GM12878 (cell line): ENCODE data around the gene TDRD7. TPM values are rescaled to one million over a fixed set of nuclear protein-coding genes. Genes with fewer than 3 reads are reported as not detected.

ENCODE experiments used
- ATAC-seq: fragments of 200-7000 bp; cut with Tn5 transposase; 3 replicates; pipeline ENCODE4 v1.9.1; 2020; ENCODE audit warnings: mild to moderate bottlenecking, moderate library complexity
- BruUV-seq: library from RNA; stranded (reverse); fragments of 400-500 nt; replicated peaks from 2 replicates; lab custom pipeline; 2021; lab: Mats Ljungman, UMichigan
- CTCF ChIA-PET: fragments of 300-600 bp; sonication (Branson Sonifier 250); formaldehyde crosslinking; extraction: SDS; loops from one replicate; lab custom pipeline; 2021; ENCODE audit warnings: inconsistent platforms; lab: Yijun Ruan, JAX
- POLR2A ChIA-PET: fragments of 350-600 bp; formaldehyde crosslinking; extraction: SDS; loops from one replicate; lab custom pipeline; 2021; ENCODE audit warnings: inconsistent platforms; lab: Charles Lee
- RAD21 ChIA-PET: fragments of 300-600 bp; sonication (Branson Sonifier 250); formaldehyde crosslinking; loops from one replicate; lab custom pipeline; 2023; ENCODE audit warnings: antibody characterized with exemption; ENCODE audit not compliant: unreplicated experiment; lab: Charles Lee
- SMC1A ChIA-PET: fragments of 300-600 bp; sonication (Branson Sonifier 250); formaldehyde crosslinking; loops from one replicate; lab custom pipeline; 2023; ENCODE audit not compliant: unreplicated experiment, uncharacterized antibody; lab: Charles Lee
- DNase-seq: peaks from one replicate; pipeline ENCODE4 v3.0.0-alpha.2; 2011; ENCODE audit warnings: low read depth, low spot score
- FAIRE-seq: peaks from 3 replicates; lab custom pipeline; 2011; peaks lifted over from hg19 to GRCh38; lab: Jason Lieb, UNC
- H2AFZ ChIP-seq: 2 replicates; pipeline ENCODE4 v1.6.0; 2011; ENCODE audit warnings: low read depth, low read length, control low read depth; ENCODE audit not compliant: control insufficient read depth
- H3K27ac ChIP-seq: 2 replicates; pipeline ENCODE4 v1.5.1; 2011; ENCODE audit warnings: control low read depth; ENCODE audit not compliant: control insufficient read depth, insufficient read depth
- H3K27me3 ChIP-seq, 2 experiments: replicated peaks in 1 of 2; 2 replicates each; pipeline versions ENCODE4 v1.6.0 to v1.6.1; 2011; ENCODE audit warnings: low read length in 1 of 2; ENCODE audit not compliant: control insufficient read depth in 2 of 2, insufficient read depth in 2 of 2
- H3K36me3 ChIP-seq, 2 experiments: 2 replicates each; pipeline ENCODE4 v1.5.1; 2011; ENCODE audit warnings: low read length in 1 of 2; ENCODE audit not compliant: control insufficient read depth in 2 of 2, insufficient read depth in 2 of 2
- H3K4me1 ChIP-seq: 2 replicates; pipeline ENCODE4 v1.6.1; 2011; ENCODE audit warnings: mild to moderate bottlenecking, low read length, moderate library complexity, mixed read lengths; ENCODE audit not compliant: control insufficient read depth, insufficient read depth
- H3K4me2 ChIP-seq: 2 replicates; pipeline ENCODE4 v1.6.0; 2011; ENCODE audit warnings: control low read depth; ENCODE audit not compliant: control insufficient read depth, insufficient read depth
- H3K4me3 ChIP-seq: fragments of 200-600 bp; sonication (generic); 2 replicates; pipeline ENCODE4 v1.5.1; 2016
- H3K79me2 ChIP-seq: 2 replicates; pipeline ENCODE4 v1.6.0; 2011; ENCODE audit warnings: low read length; ENCODE audit not compliant: control insufficient read depth, insufficient read depth
- H3K9ac ChIP-seq: 2 replicates; pipeline ENCODE4 v1.8.0; 2011; ENCODE audit warnings: low read length, control low read depth, mixed read lengths; ENCODE audit not compliant: control insufficient read depth, insufficient read depth
- H3K9me3 ChIP-seq: replicated peaks from 3 replicates; pipeline ENCODE4 v1.5.1; 2011; ENCODE audit warnings: mild to moderate bottlenecking, low read length; ENCODE audit not compliant: control insufficient read depth, insufficient read depth
- H4K20me1 ChIP-seq: 2 replicates; pipeline ENCODE4 v1.6.0; 2011; ENCODE audit not compliant: control insufficient read depth, insufficient read depth
- BRCA1 ChIP-seq: IDR thresholded peaks from 2 replicates; pipeline ENCODE4 v1.6.1; 2011; ENCODE audit warnings: low read depth, low read length, improper control_type of control experiment
- IRF4 ChIP-seq: IDR thresholded peaks from 2 replicates; pipeline ENCODE4 v1.6.1; 2011; ENCODE audit warnings: low read depth, low read length
- PML ChIP-seq: IDR thresholded peaks from 2 replicates; pipeline ENCODE4 v1.6.1; 2012; ENCODE audit warnings: low read length, inconsistent platforms
- POLR2AphosphoS2 ChIP-seq: IDR thresholded peaks from 2 replicates; pipeline ENCODE4 v1.6.1; 2011; ENCODE audit warnings: low read depth, mild to moderate bottlenecking, low read length, improper control_type of control experiment, moderate library complexity
- SIN3A ChIP-seq: IDR thresholded peaks from 2 replicates; pipeline ENCODE4 v1.6.1; 2012; ENCODE audit warnings: low read depth, low read length, improper control_type of control experiment
- WRNIP1 ChIP-seq: IDR thresholded peaks from 2 replicates; pipeline ENCODE4 v1.6.1; 2011; ENCODE audit warnings: low read depth, low read length, improper control_type of control experiment, borderline replicate concordance
- YBX1 ChIP-seq: fragments of 450-650 bp; IDR thresholded peaks from 2 replicates; pipeline ENCODE4 v1.6.1; 2016; ENCODE audit warnings: antibody characterized with exemption
- ZNF217 ChIP-seq: fragments of 450-650 bp; IDR thresholded peaks from 2 replicates; pipeline ENCODE4 v1.6.1; 2017; ENCODE audit warnings: antibody characterized with exemption, mild to moderate bottlenecking
- ZNF384 ChIP-seq: IDR thresholded peaks from 2 replicates; pipeline ENCODE4 v1.6.1; 2012; ENCODE audit warnings: low read depth, mild to moderate bottlenecking, low read length, improper control_type of control experiment, borderline replicate concordance
- WGBS: methylation state at CpG from one replicate; pipeline ENCODE4 v1.1.6; 2016; ENCODE audit warnings: low lambda C conversion rate; ENCODE audit not compliant: insufficient replicate concordance, insufficient coverage; ENCODE audit errors: missing lambda C conversion rate; 5-methylcytosine and 5-hydroxymethylcytosine counted together
- in situ Hi-C: fragments of 300-500 bp; cut with MboI; formaldehyde crosslinking; loops from 9 replicates; pipeline ENCODE4 v1.14.3; 2018; ENCODE audit warnings: mixed read lengths
- intact Hi-C: fragments of 100-400 bp; cut with micrococcal nuclease; formaldehyde crosslinking; loops from one replicate; pipeline ENCODE4 v1.14.2; 2022; ENCODE audit not compliant: unreplicated experiment
- polyA plus RNA-seq, 11 experiments: library from polyadenylated mRNA; depleted of rRNA in 4 of 11; unstranded in 6 of 11; stranded (reverse) in 5 of 11; fragments of >200 nt; fragmentation: Nextera tagmentation in 4 of 11; fragmentation: Illumina TruSeq in 1 of 11; extraction: Ambion mirVana in 4 of 11; extraction: Trizol in 1 of 11; gene quantifications; 1 replicate in 1 of 11; 2 replicates in 10 of 11; pipeline versions ENCODE4 v1.2.1 to v1.2.3, GENCODE V29; 2011 to 2016; ENCODE audit warnings: inconsistent platforms in 2 of 11, missing spikeins in 2 of 11, low read depth in 1 of 11
- total RNA-seq, 4 experiments: library from RNA; depleted of rRNA in 3 of 4; stranded (reverse); fragments of >200 nt in 3 of 4; fragmentation: Illumina TruSeq in 1 of 4; extraction: Trizol in 1 of 4; gene quantifications; 2 replicates each; pipeline versions ENCODE4 v1.2.1 to v1.2.3, GENCODE V29; 2013 to 2021
- TF ChIP-seq, protein P1 (sequence below): fragments of 450-650 bp; IDR thresholded peaks from 2 replicates; pipeline ENCODE4 v1.6.1; 2016; ENCODE audit warnings: mild to moderate bottlenecking
- TF ChIP-seq, protein P2 (sequence below): fragments of 450-650 bp; IDR thresholded peaks from 2 replicates; pipeline ENCODE4 v1.6.1; 2017; ENCODE audit warnings: low read depth, mild to moderate bottlenecking, moderate library complexity
- TF ChIP-seq, protein P3 (sequence below), 3 experiments: IDR thresholded peaks in 2 of 3; conservative IDR thresholded peaks in 1 of 3; 2 replicates each; pipeline ENCODE4 v1.5.1; 2011; ENCODE audit warnings: low read depth in 3 of 3, low read length in 3 of 3, mild to moderate bottlenecking in 3 of 3, control low read depth in 2 of 3, moderate library complexity in 2 of 3, inconsistent platforms in 1 of 3, mixed read lengths in 1 of 3; ENCODE audit not compliant: control insufficient read depth in 2 of 3, insufficient read depth in 1 of 3; ENCODE audit errors: extremely low read depth in 1 of 3
- TF ChIP-seq, protein P4 (sequence below): fragments of 450-650 bp; IDR thresholded peaks from 2 replicates; pipeline ENCODE4 v1.6.1; 2017; ENCODE audit warnings: mild to moderate bottlenecking, moderate library complexity

TDRD7 gene
- total and polyA plus RNA-seq, 10 of the 15 experiments (the other 5 are each of a cell fraction or from before 2014, with no cell fraction given): 5.7 to 26.4 (median 16.2) TPM

DNA sequence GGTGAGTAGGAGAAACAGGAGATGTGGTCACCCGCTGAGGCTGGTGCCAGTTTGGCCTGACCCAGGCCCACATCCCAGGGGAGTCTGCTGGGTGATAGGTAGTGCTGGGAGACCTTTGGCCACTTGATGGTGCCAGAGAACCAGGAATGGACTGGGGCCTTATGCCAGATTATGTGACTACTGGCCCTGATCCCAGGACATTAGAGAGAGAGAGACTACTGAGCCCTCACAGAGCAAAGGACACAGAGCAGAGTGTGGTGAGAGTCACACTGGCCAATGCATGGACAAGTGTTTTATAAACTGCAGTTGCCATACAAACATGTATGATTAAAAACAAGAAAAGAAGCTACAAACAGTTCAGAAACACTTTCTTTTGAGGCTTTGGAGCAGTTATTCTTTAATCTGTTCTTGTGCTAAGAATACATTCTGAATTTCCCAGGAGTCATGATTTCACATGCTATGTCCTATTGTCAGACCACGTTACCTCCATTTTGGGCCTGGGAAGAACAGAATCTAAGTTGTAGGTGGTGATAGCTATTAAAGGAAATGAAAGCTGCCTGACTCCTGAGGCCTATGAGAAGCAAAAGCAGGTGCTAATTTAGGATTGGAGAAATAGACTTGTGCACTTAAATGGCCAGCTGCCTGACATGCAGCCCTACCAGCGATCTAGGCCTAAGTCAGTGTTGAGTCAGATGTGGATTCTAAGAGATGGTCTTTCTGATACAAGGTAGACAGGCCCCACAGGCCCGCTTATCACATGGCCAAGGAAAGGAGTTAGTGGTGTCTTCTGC, 57.0 kb downstream of the TDRD7 start:
- Histone ChIP-seq H3K4me3 (no peak overlapping the region; the same call in 1 of the 2 replicates), H3K9me3 (no peaks in the 10 kb centered on the region), H2AFZ (peak overlapping the region; percentile 78), H3K79me2 (no peaks in the 10 kb centered on the region), H3K9ac (peak overlapping the region; percentile 24; the same call in 1 of the 2 replicates), H3K4me1 (peaks cover 18% of the 10 kb centered on the region), H3K36me3 (peaks cover 0 to 6% of the 10 kb centered on the region in 2 experiments; a peak in 2 of 4 replicates), H4K20me1 (no peaks in the 10 kb centered on the region), H3K4me2 (peak overlapping the region; percentile 72), H3K27ac (peak overlapping the region; percentile 74), H3K27me3 (no peaks in the 10 kb centered on the region)
- ChIA-PET SMC1A (interaction anchor here (0.7 to 11.4 kb wide), 62 partner anchors 8 to 614 kb away, joined by 3 to 377 read pairs (median 5); partner anchors contain the start of genes NCBP1, TMOD1, TSTD2 and ZNF782), RAD21 (interaction anchor here (0.6 to 10.0 kb wide), 45 partner anchors 8 to 614 kb away, joined by 3 to 306 read pairs (median 4); partner anchors contain the start of genes NCBP1, TDRD7, TMOD1 and TSTD2), CTCF (interaction anchor here (0.6 to 14.9 kb wide), 72 partner anchors 7 to 903 kb away, joined by 3 to 573 read pairs (median 5); partner anchors contain the start of genes NCBP1, TDRD7, TMOD1 and TSTD2), POLR2A (interaction anchor here (0.8 to 4.5 kb wide), 8 partner anchors 33 to 165 kb away, joined by 3 to 35 read pairs (median 6); partner anchors contain the start of genes NCBP1, TDRD7, TMOD1 and TSTD2)
- FAIRE-seq (peak; percentile 98), ATAC-seq (peak; percentile 99), DNase-seq (peak; percentile 59)
- intact Hi-C loops: loop anchor here (1.0 to 5.0 kb wide), 4 partner anchors 32 to 612 kb away; partner anchors contain the start of gene TMOD1
- in situ Hi-C loops: loop anchor here (5.0 kb wide), 1 partner anchor 133 kb away; no protein-coding TSS in a partner anchor
- BruUV-seq: no TSS peak
- WGBS: 15% methylated on average over 4 of the region's 4 CpGs
- TF ChIP-seq YBX1 (no peak), POLR2AphosphoS2 (no peak), IRF4 (peak; percentile 59), ZNF384 (no peak), SIN3A (no peak), BRCA1 (no peak), WRNIP1 (no peak), ZNF217 (no peak), PML (no peak)
- TF ChIP-seq, protein P1, sequence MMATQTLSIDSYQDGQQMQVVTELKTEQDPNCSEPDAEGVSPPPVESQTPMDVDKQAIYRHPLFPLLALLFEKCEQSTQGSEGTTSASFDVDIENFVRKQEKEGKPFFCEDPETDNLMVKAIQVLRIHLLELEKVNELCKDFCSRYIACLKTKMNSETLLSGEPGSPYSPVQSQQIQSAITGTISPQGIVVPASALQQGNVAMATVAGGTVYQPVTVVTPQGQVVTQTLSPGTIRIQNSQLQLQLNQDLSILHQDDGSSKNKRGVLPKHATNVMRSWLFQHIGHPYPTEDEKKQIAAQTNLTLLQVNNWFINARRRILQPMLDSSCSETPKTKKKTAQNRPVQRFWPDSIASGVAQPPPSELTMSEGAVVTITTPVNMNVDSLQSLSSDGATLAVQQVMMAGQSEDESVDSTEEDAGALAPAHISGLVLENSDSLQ: no peak
- TF ChIP-seq, protein P2, sequence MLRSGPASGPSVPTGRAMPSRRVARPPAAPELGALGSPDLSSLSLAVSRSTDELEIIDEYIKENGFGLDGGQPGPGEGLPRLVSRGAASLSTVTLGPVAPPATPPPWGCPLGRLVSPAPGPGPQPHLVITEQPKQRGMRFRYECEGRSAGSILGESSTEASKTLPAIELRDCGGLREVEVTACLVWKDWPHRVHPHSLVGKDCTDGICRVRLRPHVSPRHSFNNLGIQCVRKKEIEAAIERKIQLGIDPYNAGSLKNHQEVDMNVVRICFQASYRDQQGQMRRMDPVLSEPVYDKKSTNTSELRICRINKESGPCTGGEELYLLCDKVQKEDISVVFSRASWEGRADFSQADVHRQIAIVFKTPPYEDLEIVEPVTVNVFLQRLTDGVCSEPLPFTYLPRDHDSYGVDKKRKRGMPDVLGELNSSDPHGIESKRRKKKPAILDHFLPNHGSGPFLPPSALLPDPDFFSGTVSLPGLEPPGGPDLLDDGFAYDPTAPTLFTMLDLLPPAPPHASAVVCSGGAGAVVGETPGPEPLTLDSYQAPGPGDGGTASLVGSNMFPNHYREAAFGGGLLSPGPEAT: no peak; the same call in 1 of the 2 replicates
- TF ChIP-seq, protein P3, sequence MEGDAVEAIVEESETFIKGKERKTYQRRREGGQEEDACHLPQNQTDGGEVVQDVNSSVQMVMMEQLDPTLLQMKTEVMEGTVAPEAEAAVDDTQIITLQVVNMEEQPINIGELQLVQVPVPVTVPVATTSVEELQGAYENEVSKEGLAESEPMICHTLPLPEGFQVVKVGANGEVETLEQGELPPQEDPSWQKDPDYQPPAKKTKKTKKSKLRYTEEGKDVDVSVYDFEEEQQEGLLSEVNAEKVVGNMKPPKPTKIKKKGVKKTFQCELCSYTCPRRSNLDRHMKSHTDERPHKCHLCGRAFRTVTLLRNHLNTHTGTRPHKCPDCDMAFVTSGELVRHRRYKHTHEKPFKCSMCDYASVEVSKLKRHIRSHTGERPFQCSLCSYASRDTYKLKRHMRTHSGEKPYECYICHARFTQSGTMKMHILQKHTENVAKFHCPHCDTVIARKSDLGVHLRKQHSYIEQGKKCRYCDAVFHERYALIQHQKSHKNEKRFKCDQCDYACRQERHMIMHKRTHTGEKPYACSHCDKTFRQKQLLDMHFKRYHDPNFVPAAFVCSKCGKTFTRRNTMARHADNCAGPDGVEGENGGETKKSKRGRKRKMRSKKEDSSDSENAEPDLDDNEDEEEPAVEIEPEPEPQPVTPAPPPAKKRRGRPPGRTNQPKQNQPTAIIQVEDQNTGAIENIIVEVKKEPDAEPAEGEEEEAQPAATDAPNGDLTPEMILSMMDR (IDR thresholded peaks at IDR 0.05 in 2 of 3, conservative IDR thresholded peaks at IDR 0.05 in 1 of 3; ENCODE audit: control insufficient read depth in 2 of 3, extremely low read depth in 1 of 3, insufficient read depth in 1 of 3, low read depth in 3 of 3, low read length in 3 of 3): peak; percentile 83 to 94 (median 92)
- TF ChIP-seq, protein P4, sequence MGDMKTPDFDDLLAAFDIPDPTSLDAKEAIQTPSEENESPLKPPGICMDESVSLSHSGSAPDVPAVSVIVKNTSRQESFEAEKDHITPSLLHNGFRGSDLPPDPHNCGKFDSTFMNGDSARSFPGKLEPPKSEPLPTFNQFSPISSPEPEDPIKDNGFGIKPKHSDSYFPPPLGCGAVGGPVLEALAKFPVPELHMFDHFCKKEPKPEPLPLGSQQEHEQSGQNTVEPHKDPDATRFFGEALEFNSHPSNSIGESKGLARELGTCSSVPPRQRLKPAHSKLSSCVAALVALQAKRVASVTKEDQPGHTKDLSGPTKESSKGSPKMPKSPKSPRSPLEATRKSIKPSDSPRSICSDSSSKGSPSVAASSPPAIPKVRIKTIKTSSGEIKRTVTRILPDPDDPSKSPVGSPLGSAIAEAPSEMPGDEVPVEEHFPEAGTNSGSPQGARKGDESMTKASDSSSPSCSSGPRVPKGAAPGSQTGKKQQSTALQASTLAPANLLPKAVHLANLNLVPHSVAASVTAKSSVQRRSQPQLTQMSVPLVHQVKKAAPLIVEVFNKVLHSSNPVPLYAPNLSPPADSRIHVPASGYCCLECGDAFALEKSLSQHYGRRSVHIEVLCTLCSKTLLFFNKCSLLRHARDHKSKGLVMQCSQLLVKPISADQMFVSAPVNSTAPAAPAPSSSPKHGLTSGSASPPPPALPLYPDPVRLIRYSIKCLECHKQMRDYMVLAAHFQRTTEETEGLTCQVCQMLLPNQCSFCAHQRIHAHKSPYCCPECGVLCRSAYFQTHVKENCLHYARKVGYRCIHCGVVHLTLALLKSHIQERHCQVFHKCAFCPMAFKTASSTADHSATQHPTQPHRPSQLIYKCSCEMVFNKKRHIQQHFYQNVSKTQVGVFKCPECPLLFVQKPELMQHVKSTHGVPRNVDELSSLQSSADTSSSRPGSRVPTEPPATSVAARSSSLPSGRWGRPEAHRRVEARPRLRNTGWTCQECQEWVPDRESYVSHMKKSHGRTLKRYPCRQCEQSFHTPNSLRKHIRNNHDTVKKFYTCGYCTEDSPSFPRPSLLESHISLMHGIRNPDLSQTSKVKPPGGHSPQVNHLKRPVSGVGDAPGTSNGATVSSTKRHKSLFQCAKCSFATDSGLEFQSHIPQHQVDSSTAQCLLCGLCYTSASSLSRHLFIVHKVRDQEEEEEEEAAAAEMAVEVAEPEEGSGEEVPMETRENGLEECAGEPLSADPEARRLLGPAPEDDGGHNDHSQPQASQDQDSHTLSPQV: no peak
